ENCODE data around the gene XDH.

XDH gene

DNA sequence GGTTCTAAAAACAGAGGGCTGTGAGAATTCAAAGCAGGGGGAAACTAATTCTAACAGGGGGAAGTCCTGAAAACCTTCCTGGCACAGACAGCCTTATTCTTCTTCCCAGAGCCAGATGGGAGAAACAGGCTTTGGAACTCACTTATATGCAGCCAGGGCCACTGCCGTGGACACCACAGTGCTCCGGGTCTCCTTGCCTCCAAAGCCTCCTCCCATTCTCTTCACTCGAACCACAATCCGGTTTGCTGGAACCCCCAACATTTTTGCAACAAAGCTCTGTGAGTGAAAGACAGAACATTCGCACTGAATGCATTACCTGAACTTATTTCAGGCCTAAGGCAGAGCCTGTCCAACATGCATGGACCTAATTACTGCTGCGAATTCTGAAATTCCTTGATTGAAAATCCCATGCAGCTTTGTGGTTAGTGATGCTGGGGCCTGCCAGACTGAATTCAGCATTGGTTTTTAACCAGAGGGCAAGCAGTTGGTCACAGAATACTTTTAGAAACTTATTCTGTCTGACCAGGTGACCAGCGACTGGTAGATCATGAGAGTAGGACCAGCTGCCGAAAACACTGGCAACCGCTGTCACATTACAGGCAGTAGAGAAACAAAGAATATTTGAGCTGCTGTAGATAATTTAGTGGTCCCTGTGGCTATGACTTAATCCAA, 48.6 kb downstream of the XDH start:
- no peaks in the 10 kb centered on the region for H3K79me2 ChIP-seq (ENCODE audit: insufficient read depth, low read length)
- H3K4me1 ChIP-seq (ENCODE audit: insufficient read depth, low read length): no peaks in the 10 kb centered on the region
- no peak for ATAC-seq (ENCODE audit: insufficient read depth, low read depth)
- no peak for DNase-seq
- H3K4me3 ChIP-seq (ENCODE audit: low read depth in 1 of 2, low read length in 2 of 2): no peak overlapping the region
- no peak overlapping the region for H3K27ac ChIP-seq (ENCODE audit: low read length)
- TF ChIP-seq EZH2 (IDR thresholded peaks at IDR 0.05; ENCODE audit: borderline replicate concordance, low read depth, low read length, severe bottlenecking): no peak
- TF ChIP-seq, protein P1, sequence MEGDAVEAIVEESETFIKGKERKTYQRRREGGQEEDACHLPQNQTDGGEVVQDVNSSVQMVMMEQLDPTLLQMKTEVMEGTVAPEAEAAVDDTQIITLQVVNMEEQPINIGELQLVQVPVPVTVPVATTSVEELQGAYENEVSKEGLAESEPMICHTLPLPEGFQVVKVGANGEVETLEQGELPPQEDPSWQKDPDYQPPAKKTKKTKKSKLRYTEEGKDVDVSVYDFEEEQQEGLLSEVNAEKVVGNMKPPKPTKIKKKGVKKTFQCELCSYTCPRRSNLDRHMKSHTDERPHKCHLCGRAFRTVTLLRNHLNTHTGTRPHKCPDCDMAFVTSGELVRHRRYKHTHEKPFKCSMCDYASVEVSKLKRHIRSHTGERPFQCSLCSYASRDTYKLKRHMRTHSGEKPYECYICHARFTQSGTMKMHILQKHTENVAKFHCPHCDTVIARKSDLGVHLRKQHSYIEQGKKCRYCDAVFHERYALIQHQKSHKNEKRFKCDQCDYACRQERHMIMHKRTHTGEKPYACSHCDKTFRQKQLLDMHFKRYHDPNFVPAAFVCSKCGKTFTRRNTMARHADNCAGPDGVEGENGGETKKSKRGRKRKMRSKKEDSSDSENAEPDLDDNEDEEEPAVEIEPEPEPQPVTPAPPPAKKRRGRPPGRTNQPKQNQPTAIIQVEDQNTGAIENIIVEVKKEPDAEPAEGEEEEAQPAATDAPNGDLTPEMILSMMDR (IDR thresholded peaks at IDR 0.05; ENCODE audit: borderline replicate concordance, extremely low read depth, low read length, poor library complexity, severe bottlenecking): no peak
- no peaks in the 10 kb centered on the region for H3K9me3 ChIP-seq (ENCODE audit: insufficient read depth, low read length, severe bottlenecking)
- H4K20me1 ChIP-seq (ENCODE audit: insufficient read depth, low read length): no peaks in the 10 kb centered on the region; the same call in 1 of the 2 replicates
- no peak overlapping the region for H2AFZ ChIP-seq (ENCODE audit: low read depth, low read length)
- H3K4me2 ChIP-seq (ENCODE audit: insufficient read depth, low read length): no peak overlapping the region
- H3K27me3 ChIP-seq (ENCODE audit: insufficient read depth, low read length, poor library complexity): no peaks in the 10 kb centered on the region
- H3K9ac ChIP-seq (ENCODE audit: low read depth, low read length): no peak overlapping the region
- no peaks in the 10 kb centered on the region for H3K36me3 ChIP-seq (ENCODE audit: insufficient read depth, low read length)

- Histone ChIP-seq H2AFZ (ENCODE audit: low read depth, low read length) (no peak overlapping the region), H3K36me3 (ENCODE audit: insufficient read depth, low read length) (no peaks in the 10 kb centered on the region), H3K9ac (ENCODE audit: low read depth, low read length) (no peak overlapping the region), H4K20me1 (ENCODE audit: insufficient read depth, low read length) (no peaks in the 10 kb centered on the region; the same call in 1 of the 2 replicates), H3K27me3 (ENCODE audit: insufficient read depth, low read length, poor library complexity) (no peaks in the 10 kb centered on the region), H3K79me2 (ENCODE audit: insufficient read depth, low read length) (no peaks in the 10 kb centered on the region), H3K27ac (ENCODE audit: low read length) (no peak overlapping the region), H3K9me3 (ENCODE audit: insufficient read depth, low read length, severe bottlenecking) (no peaks in the 10 kb centered on the region), H3K4me3 (ENCODE audit: low read depth in 1 of 2, low read length in 2 of 2) (no peak overlapping the region), H3K4me1 (ENCODE audit: insufficient read depth, low read length) (no peaks in the 10 kb centered on the region), H3K4me2 (ENCODE audit: insufficient read depth, low read length) (no peak overlapping the region)
- TF ChIP-seq, protein P1 (IDR thresholded peaks at IDR 0.05; ENCODE audit: borderline replicate concordance, extremely low read depth, low read length, poor library complexity, severe bottlenecking): no peak
- no peak for TF ChIP-seq EZH2 (IDR thresholded peaks at IDR 0.05; ENCODE audit: borderline replicate concordance, low read depth, low read length, severe bottlenecking)
- ATAC-seq (ENCODE audit: insufficient read depth, low read depth) (no peak), DNase-seq (no peak)
These were observed 49.2 kb downstream of the XDH start for GRCh38 chr2:31365348-31365747.

DNA sequence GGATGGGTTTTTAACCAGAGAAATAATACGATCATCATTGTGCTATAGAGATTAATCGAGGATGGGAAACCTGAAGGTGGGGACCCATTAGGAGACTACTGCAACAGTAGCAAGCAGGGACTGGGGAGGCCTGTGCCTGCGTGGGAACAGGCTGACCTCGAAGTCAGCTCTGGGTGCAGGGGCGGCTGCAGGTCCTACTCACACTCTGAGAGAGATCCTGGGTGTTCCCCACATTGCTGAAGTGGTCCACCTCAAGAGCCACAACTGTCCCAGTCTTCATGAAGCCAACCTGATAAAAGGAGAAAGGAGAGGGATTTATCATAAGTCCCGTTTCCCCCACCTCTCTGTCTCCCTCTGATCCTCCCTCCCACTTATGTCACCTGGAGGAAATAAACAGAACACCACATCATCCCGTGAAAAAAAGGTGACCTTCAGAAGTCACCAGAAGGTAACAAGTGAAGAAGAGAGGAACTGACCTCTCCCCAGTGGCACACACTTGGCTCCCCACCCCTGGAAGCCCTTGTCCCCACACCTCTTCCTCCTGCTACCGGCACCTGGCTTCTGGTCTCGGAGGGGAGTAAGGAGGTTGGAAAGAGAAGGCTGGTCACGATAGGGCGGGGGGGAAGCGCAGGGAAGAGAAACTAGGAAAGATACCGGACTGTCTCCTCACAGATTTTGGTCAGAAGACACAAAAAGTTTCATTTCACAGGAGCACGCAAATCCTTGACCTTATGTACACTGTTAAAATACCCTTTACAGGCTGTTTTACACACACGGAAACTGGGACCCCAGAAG, 50.4 kb downstream of the XDH start:
- H2AFZ ChIP-seq (ENCODE audit: low read depth, low read length): no peak overlapping the region
- ATAC-seq (ENCODE audit: insufficient read depth, low read depth) (no peak), DNase-seq (no peak)
- H4K20me1 ChIP-seq (ENCODE audit: insufficient read depth, low read length): no peaks in the 10 kb centered on the region; the same call in 1 of the 2 replicates
- H3K4me1 ChIP-seq (ENCODE audit: insufficient read depth, low read length): no peaks in the 10 kb centered on the region
- no peak overlapping the region for H3K4me3 ChIP-seq (ENCODE audit: low read depth in 1 of 2, low read length in 2 of 2)
- H3K9me3 ChIP-seq (ENCODE audit: insufficient read depth, low read length, severe bottlenecking): no peaks in the 10 kb centered on the region
- no peak overlapping the region for H3K27ac ChIP-seq (ENCODE audit: low read length)
- TF ChIP-seq, protein P1 (IDR thresholded peaks at IDR 0.05; ENCODE audit: borderline replicate concordance, extremely low read depth, low read length, poor library complexity, severe bottlenecking): no peak
- no peak for TF ChIP-seq EZH2 (IDR thresholded peaks at IDR 0.05; ENCODE audit: borderline replicate concordance, low read depth, low read length, severe bottlenecking)
- no peaks in the 10 kb centered on the region for H3K27me3 ChIP-seq (ENCODE audit: insufficient read depth, low read length, poor library complexity)
- no peak overlapping the region for H3K9ac ChIP-seq (ENCODE audit: low read depth, low read length)
- H3K36me3 ChIP-seq (ENCODE audit: insufficient read depth, low read length): no peaks in the 10 kb centered on the region
- no peak overlapping the region for H3K4me2 ChIP-seq (ENCODE audit: insufficient read depth, low read length)
- H3K79me2 ChIP-seq (ENCODE audit: insufficient read depth, low read length): no peaks in the 10 kb centered on the region

Data from DND-41 (cell line).